ENCODE measurements around the gene SUGCT.
"Not testable (repeated sequence)": the region's sequence is repeated elsewhere in the genome, so short reads cannot be mapped to it uniquely, and the experiment has no call there.

SUGCT gene

DNA sequence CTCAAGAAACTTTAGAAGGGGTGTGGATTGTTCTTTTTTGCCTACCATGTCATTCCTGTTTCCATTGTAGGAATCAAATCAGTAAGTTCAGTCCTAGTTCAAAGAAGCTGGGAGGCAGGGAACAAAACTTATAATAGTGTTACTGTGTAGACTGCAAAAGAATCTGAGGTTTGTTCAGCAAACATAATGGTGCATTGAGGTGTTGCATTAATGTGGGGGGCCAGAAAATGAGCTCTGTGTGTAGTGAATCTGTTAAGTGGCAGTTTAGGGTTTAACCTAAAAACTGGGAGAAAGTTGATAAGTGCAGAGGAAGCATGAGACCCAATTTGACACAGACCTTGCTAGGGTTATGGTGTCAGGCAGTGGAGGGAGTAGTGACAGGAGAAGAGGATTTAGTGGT, 197.7 kb downstream of the SUGCT start:
- FAIRE-seq, result no peak

DNA sequence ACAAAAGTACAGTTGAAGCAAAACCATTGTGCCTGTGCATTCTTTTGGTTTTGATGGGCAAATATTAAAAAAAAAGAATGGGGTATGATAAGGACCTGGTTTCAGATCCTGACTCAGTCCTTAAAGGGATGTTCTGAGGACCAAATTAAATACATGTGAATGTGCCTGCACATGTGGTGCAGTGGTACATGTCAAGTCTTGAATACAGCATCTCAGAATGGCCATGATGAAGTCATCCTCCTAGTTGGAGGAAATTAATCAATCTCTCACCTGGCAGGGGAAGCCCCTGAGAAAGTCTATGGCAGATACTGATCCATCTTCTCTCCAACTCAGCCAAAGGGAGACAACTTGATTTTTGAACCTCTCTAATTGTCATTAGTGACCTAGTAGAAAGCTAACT, 207.0 kb downstream of the SUGCT start:
- no peak for FAIRE-seq

DNA sequence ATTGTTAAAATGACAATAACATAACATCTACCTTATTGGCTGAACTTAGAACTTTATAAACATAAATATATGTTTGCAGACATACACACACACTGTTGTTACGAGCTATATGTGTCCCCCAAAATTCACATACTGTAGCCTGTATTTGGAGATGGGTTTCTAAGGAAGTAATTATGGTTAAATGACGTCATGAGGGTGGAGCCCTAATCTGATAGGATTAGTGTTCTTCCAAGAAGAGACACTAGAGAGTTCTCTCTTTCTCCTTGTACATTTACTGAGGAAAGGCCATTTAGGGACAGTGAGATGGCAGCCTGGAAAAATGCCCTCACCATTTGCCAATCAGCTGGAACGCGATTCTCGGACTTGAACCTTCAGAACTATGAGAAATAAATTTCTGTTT, 211.7 kb downstream of the SUGCT start:
- no peak for FAIRE-seq

DNA sequence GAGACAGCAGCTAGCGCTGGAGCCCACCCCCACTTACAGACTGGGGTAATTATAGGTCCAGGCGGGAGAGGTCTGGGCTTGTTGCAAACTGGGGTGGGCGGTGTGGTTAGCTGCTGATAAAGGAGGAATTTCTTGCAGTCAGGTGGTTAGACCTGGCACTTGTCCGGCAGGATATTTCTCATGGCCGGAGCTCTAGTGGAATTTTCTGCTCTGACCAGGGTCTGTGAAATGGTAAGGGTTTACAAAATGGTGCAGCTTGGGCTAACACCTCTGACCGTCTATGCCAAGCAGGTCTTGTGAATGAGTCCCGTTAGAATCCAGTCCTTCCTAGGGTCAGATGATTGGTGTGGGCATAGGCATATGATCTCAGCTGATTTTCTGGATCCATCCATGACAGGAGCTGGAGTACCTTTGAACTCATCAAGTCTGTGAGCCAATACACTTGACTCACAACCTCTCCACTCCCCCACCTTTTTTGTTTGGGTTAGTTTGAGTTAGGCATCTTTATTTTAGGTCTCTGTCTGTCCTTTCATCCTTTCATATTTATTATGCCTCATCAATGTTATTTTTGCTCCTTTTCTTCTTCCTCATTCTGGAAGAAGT, 213.4 kb downstream of the SUGCT start:
- no peak for FAIRE-seq

DNA sequence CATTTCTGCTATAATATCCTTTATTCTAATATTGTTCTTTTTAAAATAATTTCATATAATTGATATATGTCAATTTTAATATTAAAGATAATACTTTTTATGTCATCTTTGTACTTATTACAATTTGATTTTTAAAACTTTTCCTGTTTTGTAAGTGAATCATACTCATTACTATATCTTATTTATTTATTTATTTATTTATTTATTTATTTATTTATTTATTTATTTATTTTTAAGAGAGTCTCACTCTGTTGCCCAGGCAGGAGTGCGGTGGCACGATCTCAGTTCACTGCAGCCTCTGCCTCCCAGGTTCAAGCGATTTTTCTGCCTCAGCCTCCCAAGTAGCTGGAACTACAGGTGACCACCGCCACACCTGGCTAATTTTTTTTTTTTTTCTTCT, 215.3 kb downstream of the SUGCT start:
- peak; percentile 72 for FAIRE-seq

DNA sequence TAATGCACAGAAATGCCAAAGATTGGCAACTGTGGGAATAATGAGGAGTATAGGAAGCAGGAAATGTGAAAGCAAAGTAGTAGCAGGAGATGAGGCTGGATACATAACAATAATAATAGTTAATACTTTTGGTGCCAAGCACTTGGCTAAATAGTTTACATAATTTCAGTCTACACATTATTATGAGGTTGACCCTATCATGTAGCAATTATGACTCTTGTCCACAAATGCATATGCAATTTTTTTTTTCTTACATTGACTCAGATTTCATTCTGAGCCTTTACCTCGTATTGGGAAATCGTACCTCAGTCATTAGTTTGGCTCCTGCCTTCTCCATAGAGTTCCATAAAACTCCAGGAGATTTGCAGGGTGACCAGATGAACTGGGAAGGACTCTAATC, 219.9 kb downstream of the SUGCT start:
- no peak for FAIRE-seq

DNA sequence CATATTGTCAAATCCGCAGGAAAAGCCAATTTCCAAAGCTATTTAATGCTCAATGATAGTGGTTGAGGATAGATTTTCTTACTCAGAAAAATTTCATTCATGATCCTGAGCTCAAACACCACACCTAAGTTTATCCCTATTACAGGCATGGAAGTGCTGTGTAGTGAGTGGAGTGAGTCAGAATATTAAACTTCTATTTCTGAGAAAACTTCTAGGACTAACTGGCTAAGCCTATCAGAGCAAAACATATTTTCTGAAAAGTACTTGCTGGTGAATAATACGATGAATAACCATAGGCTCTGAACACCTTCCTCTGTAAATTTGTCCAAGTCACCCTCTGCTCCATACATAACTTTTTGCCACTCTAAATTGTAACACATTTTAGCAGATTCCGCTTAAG, 221.5 kb downstream of the SUGCT start:
- FAIRE-seq, result no peak

DNA sequence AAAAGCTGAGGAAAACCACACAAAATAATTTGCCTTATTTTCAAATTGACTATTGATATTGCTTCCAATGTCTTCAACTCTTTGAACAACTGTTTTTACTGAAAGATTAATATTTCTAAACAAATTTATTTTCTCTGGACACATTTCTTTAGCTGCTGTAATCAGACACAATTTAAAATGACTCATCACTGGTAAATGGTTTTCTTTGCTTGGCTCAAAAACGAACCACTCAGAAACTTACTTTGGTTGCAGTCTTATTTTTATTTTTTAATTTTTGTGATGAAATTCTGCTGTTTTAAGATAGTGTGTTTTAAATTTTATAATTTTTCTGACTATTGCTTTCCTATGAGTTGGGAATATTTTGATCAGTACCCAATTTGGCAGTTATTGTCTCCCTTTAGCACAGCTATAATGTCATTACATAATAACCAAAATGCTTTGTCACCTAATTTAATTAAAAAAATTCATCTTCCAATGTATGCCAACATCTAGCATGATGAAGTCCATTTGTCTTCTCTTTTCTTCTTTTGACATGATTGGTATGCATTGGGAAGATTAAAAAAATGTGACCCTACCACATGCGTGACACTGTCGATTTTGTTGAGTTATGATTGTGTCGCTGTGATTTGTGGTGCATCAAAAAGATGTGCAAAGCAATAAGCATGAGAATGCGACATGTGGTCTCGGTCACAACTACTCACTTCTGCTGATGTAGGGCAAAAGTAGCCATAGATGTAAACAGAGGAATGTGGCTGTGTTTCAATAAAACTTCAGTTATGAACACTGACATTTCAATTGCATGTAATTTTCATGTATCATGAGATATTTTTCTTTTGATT, 222.3 kb downstream of the SUGCT start:
- no peak for FAIRE-seq

DNA sequence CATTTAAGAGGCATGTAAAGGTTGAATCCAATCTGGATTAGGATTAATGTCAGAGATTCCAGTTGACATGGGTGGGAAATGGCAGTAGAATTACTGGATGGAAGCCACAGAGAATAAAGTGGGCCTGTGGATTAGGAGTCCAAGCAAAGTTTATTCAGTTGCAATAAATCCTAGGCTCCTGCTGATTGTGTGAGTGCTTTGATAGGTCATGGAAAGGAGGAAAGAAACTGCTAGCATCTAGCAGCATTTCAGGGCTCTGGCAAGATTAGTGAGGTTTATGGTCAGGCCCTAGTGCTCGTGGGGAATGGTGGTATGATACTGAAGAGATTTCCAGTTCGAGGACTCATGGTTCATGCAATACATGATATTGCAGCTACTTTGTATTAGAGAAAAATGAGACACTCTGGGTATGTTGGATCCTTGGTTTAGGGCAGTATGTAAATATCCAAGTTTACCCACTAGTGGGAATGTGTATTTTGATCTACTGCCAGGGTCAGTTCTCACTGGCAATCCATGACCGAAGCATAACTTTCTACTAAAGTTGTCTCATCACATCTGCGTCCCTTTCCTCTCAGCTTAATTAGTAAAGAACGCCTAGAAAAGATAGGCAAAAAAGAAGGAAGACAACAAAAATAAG, 235.0 kb downstream of the SUGCT start:
- no peak for FAIRE-seq

DNA sequence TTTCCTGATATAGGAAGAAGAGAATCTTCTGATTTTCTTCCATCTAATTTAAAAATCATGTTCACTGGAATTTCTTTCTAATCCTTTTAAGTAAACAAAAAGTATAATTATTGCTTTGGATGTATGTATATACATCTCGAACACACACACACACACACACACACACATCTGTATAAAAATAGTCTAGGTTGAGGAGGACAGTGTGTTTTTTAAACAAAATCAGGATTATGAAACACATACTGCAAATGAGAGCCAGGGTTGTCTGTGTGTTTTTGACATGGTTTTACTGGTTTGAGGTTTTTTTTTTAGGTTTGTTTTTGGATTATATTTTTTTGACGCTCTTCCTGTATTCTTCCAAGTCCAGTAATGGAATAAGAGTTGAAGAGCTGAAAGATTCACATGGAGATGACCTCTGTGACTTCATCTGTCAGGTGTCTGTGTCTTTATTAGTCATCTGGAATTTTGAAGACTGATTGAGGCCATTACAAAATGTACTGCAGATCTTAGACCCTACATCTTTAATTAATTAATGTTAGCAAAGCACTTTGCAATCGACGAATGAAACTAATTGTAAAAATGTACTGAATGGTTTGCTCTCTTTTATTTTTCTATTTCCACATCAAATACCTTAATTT, 237.1 kb downstream of the SUGCT start:
- FAIRE-seq, result no peak

DNA sequence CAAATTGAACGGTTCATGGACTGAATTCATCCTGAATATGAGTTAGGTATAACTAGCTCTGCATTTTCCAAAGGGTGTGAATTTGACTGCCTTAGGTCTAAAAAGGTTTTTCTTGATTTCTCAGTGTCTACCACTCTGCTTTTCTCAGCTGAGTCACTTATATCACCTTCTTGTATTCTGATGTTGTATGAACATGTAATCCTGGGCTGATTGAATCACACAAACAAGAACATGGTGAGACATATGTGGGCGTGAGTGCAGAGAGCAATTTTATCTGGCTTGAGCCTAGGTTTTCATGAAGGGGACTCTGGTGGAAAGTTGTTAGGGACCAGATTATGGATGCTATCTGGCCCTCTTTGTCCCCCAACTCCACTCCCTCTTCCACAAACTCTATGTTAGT, 239.8 kb downstream of the SUGCT start:
- no peak for FAIRE-seq

DNA sequence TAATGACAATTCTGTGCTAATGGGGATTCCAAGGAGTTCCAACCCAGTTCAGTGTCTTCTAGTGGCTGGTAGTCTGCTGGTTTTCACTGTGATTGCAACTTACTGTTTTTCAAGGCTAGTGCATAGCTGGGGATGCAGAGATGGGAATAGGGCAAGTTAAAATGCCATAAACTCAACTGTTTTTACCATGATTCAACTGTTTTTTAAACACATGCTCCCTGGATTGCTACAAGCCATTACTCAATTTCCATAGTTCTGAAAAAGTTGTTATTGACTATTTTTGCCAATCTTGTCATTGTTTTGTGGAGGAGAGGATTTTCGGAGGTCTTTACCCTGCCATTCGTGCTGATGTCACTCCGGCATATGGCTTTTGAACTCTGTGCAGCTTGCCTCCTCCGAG, 245.3 kb downstream of the SUGCT start:
- FAIRE-seq, result no peak

DNA sequence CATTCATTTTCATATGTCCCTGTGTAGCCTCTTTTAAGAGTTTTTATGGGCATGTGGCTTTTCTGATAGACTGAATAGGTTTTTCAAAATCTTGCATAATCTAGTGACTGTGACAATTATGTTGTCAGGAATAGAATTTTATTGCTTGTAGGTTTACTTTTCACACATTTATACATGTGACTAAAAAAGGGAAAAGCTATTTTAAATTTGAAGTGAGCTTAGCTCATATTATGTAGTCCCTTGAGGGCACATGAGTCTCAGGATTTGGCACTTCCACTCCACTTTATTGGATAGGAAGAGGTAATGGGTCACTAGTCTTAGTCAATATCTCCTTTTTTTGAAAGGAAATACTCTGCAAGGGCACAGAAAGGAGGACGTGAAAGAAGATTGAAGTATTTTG, 247.3 kb downstream of the SUGCT start:
- FAIRE-seq, result no peak

DNA sequence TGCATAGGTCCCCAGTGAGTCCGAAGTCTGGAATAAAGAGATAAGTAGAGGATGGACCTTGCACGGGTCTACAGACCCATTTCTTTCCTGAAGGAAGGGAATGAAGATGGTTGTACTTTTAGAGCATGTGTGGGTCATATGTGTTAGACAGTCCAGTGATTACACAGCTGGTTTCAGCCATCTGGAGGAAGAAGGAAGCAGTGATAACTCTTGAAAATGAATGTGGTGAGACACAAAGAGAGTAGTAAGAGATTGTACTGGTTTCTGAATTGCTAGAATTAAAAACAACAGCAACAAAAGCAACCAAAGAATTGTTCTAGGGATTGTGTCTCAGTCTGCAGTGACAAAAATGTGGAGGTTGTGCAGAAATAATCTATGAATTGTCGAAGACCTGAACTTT, 258.9 kb downstream of the SUGCT start:
- no peak for FAIRE-seq

DNA sequence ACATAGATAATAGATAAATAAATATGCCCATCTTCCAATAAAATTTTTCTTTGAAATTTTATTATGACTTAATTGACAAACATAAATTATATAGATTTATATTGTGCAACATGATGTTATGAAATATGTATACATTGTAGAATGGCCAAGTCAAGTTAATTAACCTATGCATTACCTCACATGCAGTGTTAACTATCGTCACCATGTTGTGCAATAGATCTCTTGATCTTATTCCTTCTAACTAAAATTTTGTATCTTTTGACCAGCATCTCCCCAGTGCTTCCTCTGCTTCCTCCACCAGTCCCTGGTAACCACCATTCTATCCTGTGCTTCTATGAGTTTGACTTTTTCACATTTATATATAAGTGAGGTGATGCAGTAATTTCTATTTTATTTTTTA, 259.6 kb downstream of the SUGCT start:
- FAIRE-seq, result no peak

DNA sequence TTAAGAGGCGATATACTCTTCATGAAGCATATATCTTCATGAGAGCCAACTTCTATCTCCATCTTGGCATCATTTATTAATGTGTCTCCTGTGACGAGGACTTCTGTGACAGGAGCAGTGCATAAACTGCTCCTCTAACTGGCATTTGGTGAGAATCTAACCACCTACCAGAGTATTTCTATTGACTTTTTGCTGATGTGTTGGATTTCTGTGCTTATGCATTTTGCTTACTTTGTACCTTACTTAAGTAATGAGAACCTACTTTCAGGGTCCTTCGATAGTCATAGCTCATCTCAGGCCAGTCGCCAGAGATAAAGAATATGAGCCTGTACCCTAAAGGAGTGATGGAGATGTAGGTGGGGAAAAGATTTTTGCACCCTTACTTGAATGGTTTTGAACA, 265.7 kb downstream of the SUGCT start:
- no peak for FAIRE-seq

DNA sequence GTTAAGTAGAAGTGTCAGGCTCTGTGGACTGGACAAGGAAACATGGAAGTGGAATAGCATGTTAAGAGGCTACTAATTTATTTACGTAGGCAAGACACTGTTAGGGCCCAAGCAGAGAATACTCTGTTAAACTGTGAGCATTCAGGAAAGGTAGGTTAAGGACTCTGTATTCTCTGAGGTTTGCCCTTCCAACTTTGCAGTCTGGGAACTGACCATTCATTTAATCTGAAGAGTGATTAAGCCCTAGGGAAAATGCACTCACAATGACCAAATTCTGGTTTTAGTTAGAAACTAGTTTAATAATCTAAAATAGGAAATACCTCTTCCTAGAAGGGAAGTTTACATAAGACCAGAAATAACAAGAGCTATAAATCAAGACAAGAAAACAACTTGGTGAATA, 266.6 kb downstream of the SUGCT start:
- no peak for FAIRE-seq

DNA sequence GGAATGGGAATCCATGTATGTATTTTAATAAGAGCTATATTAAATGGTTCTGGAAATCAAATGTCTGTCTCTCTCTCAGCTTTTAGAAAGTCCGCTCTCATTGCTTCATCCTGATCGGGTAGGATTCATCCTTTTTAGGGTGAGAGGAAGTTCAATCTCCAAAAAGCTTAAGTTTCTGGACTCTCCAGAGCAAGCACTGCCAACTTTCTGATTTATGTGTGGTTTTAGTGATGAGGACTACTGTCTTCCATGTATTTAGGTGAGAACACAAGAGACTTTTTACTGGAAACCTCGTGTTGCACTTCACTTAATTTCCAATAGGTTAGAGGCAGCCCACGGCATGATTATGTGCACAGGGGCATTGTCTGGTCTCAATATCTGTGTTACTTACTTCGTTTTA, 267.9 kb downstream of the SUGCT start:
- FAIRE-seq, result no peak

DNA sequence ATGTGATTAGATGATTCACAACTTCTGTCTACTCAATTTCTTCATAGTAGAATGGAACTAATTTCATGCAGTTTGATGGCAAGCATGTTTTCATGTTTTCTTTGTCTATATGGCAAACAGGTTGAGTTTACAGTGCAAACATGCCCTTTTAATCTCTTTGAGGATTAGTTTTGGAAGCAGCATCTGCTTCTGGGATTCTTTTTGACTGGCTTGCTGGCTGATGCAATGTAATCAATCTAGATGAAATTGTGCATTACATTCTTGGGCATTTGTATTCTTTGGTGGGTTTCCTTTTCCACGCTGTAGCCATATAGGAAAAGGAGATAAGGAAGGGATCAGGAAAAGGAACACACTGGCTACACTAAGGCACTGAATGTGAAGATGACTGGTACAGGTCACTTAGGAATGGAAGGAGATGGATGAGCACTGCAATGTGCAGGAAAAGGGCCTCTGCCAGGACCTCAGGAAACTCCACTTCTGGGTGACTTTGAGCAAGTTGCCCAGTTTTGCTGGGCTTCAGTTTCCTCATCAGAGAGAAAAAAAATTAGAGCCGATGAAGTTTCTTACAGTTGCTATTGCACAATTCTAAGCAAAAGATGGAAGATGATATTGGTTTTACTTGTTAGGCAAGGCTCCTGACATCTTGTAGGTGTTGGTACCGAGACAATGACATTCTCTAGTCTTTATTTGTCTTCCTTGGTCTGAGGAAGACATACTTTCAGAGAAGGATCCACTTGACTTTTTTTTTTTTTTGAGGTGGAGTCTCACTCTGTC, 269.1 kb downstream of the SUGCT start:
- no peak for FAIRE-seq

DNA sequence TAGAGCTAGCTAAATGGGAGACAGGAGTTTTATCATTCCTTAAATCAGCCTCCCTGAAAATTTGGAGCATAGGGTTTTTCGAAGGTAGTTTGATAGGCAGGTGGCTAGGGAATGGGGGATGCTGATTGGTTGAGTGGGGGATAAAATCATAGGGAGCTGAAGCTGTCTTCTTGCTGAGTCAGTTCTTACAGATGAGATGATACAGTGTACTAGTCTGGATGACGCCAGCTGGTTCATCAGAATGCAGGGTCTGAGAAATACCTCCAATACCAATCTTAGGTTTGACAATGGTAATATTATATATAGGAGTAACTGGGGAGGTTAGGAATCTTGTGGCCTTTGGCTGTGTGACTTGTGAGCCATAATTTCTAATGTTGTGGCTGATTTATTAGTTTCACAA, 271.2 kb downstream of the SUGCT start:
- no peak for FAIRE-seq

DNA sequence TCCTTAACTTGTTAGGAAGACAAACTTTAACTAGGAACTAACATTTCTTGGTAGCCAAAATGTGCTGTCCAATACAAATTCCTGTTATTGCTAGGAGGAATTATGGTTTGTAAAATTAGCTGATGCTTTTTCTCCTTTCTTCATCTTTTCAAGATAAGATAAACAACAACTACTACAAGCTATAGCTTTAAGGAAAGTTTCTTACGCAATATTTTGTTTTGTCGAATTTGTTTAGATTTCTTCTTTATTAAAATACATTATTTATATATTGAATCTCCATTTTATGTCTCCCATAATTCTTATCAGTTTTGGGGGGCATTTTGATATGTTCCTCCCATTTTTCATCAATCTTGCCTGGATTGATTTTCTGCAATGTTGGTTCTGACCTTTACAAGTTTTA, 277.5 kb downstream of the SUGCT start:
- FAIRE-seq, result no peak

DNA sequence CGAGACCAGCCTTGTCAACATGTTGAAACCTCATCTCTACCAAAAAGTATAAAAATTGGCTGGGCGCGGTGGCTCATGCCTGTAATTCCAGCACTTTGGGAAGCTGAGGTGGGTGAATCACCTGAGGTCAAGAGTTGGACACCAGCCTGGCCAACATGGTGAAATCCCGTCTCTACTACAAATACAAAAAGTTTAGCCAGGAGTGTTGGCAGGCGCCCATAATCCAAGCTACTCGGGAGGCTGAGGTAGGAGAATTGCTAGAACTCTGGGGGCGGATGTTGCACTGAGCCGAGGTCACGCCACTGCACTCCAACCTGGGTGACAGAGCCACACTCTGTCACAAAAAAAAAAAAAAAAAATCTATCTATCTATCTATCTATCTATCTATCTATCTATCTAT, 279.9 kb downstream of the SUGCT start:
- not testable (repeated sequence) for FAIRE-seq

DNA sequence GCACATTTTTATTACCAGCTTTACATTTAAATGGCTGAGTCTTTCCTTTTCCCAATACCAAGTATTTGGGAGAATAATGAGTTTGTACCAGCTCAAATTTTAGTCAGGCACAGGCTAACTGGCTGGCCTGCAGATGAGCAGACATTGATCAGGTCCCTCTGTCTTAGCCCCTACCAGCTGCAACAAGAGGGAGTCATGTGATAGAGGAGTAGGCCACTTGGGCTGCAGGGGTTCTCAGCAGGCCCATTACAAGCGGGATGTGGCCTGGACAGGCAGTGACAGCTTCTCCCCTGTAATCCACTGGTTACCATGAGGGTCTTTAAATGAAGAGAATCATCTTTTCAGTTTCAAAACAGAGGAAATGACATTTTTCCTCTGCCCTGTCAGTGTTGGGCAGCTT, 283.6 kb downstream of the SUGCT start:
- FAIRE-seq, result no peak
